Suprapubic skin (tissue), 4 donors: ENCODE data around the gene LLGL2.

ENCODE experiments used
- CTCF ChIP-seq, 2 donors: fragments of 200-600 bp in 1 of 2; fragments of 450-650 bp in 1 of 2; sonication (generic) in 1 of 2; IDR thresholded peaks; one replicate each; pipeline ENCODE4 v1.5.1; 2016 to 2019; ENCODE audit warnings: antibody characterized with exemption in 2 of 2, mild to moderate bottlenecking in 1 of 2, moderate library complexity in 1 of 2
- EP300 ChIP-seq: sonication (generic); formaldehyde crosslinking; IDR thresholded peaks from one replicate; pipeline ENCODE4 v1.6.1; 2017; ENCODE audit warnings: antibody characterized with exemption
- POLR2A ChIP-seq, 2 donors: fragments of 450-650 bp; IDR thresholded peaks; one replicate each; pipeline ENCODE4 v1.6.1; 2017; ENCODE audit warnings: antibody characterized with exemption in 2 of 2, mild to moderate bottlenecking in 2 of 2, moderate library complexity in 2 of 2
- POLR2AphosphoS5 ChIP-seq, 3 donors: sonication (generic); formaldehyde crosslinking; IDR thresholded peaks; one replicate each; pipeline ENCODE4 v1.6.1; 2017; ENCODE audit warnings: antibody characterized with exemption in 3 of 3

GRCh38 chr17:75587675-75588595 is 62.4 kb downstream of the LLGL2 start, which contains the start of gene MYO15B:
- TF ChIP-seq CTCF (IDR thresholded peaks at IDR 0.05) (no peak), POLR2A (IDR thresholded peaks at IDR 0.05) (no peak), EP300 (no peak), POLR2AphosphoS5 (IDR thresholded peaks at IDR 0.05) (peak in 1 of 3 donors; percentile 30)
